ENCODE measurements around the gene STKLD1.

The STKLD1 gene

DNA sequence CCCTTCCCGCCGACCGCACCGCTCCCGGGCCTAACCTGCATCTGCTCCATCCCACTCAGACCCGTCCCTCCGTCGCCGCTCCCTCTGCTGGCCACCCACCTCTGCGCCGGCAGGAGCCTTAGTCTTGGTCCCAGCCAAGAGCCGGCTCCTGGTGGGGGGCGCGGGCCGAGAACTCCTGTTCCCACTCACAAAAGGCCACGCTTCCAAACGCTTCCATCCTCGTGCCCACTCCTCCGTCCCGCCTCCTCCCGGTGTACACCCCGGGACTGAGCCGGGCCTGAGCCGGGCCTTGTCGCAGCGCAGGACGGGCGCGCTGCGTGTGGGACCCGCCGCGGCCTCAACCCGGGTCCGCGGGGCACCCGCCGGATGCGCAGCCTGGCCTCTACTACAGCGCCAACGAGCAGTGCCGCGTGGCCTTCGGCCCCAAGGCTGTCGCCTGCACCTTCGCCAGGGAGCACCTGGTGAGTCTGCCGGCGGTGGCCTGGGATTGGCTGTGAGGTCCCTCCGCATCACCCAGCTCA, 53.5 kb downstream of the STKLD1 start:
- no peak overlapping the region for H3K27ac ChIP-seq (ENCODE audit: low read depth, low read length)
- H3K9ac ChIP-seq (ENCODE audit: low read depth, low read length) = peak overlapping the region; percentile 30; the same call in 1 of the 2 replicates
- peaks cover 7% of the 10 kb centered on the region; the same call in 1 of the 2 replicates for H3K4me1 ChIP-seq (ENCODE audit: control insufficient read depth, insufficient read depth, low read length)
- H3K36me3 ChIP-seq (ENCODE audit: control insufficient read depth, insufficient read depth, low read length) = peaks cover 4% of the 10 kb centered on the region; the same call in 1 of the 2 replicates
- H3K27me3 ChIP-seq (ENCODE audit: control insufficient read depth, insufficient read depth, low read length) = peaks cover 12% of the 10 kb centered on the region
- H3K4me3 ChIP-seq (ENCODE audit: low read depth, low read length) = peak overlapping the region; percentile 64
- no peaks in the 10 kb centered on the region for H3K9me3 ChIP-seq (ENCODE audit: control insufficient read depth, insufficient read depth, low read length)

DNA sequence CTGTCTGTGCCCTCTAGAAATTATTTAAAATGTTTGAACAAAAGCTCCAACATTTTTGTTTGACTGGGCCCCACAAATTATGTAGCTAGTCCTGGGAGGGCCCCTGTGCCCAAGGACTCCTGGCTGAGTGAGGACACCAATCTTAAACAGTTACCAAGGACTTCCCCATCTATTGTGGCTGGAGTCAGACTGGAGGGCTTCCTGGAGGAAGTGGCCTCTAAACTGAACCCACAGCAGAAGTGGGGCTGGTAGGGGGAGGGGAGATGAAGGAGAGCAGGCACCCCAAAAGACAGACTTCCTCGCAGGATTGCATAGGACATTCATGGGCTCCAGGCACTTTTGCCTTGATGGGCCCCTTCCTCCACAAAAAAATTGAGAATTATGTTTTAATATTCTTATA, 54.1 kb downstream of the STKLD1 start:
- H3K9me3 ChIP-seq (ENCODE audit: control insufficient read depth, insufficient read depth, low read length) = no peaks in the 10 kb centered on the region
- peak overlapping the region; percentile 64 for H3K4me3 ChIP-seq (ENCODE audit: low read depth, low read length)
- no peak overlapping the region for H3K27ac ChIP-seq (ENCODE audit: low read depth, low read length)
- peaks cover 4% of the 10 kb centered on the region; the same call in 1 of the 2 replicates for H3K36me3 ChIP-seq (ENCODE audit: control insufficient read depth, insufficient read depth, low read length)
- H3K27me3 ChIP-seq (ENCODE audit: control insufficient read depth, insufficient read depth, low read length) = peaks cover 12% of the 10 kb centered on the region
- H3K4me1 ChIP-seq (ENCODE audit: control insufficient read depth, insufficient read depth, low read length) = peaks cover 7% of the 10 kb centered on the region; the same call in 1 of the 2 replicates
- no peak overlapping the region for H3K9ac ChIP-seq (ENCODE audit: low read depth, low read length)

DNA sequence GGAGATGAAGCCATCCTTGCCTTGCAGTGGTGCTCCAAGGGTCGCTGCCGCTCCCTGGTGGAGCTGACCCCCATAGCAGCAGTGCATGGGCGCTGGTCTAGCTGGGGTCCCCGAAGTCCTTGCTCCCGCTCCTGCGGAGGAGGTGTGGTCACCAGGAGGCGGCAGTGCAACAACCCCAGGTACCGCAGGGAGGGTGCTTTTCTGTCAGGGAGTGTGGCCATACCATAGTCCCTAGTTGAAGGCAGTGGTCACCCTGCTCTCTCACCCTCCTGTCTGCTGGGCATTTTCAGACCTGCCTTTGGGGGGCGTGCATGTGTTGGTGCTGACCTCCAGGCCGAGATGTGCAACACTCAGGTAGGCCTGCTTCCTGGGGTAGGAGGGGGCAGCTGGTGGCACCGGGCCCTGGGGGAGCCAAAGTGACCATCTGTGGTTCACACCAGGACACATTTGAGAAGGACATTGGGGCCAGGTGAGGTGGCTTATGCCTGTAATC, 57.2 kb downstream of the STKLD1 start:
- Histone ChIP-seq H3K4me3 (ENCODE audit: low read depth, low read length) (no peak overlapping the region), H3K36me3 (ENCODE audit: control insufficient read depth, insufficient read depth, low read length) (no peaks in the 10 kb centered on the region), H3K9ac (ENCODE audit: low read depth, low read length) (no peak overlapping the region), H3K4me1 (ENCODE audit: control insufficient read depth, insufficient read depth, low read length) (no peaks in the 10 kb centered on the region), H3K27me3 (ENCODE audit: control insufficient read depth, insufficient read depth, low read length) (peaks cover 8% of the 10 kb centered on the region), H3K27ac (ENCODE audit: low read depth, low read length) (no peak overlapping the region), H3K9me3 (ENCODE audit: control insufficient read depth, insufficient read depth, low read length) (no peaks in the 10 kb centered on the region)

DNA sequence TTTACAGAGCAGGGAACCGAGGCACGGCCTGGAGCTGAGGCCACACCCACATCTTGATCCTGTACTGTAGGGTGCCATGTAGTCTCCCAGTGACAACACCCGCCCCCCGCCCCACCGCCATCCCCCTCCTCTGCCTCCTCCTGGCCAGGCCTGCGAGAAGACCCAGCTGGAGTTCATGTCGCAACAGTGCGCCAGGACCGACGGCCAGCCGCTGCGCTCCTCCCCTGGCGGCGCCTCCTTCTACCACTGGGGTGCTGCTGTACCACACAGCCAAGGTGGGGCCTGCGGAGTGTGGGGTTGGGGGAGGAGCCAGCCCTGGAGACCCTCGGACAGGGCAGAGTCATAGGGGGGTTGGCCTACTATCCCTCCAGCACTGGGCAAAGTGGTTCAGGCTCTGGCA, 60.5 kb downstream of the STKLD1 start:
- H3K4me1 ChIP-seq (ENCODE audit: control insufficient read depth, insufficient read depth, low read length) = no peaks in the 10 kb centered on the region
- H3K9me3 ChIP-seq (ENCODE audit: control insufficient read depth, insufficient read depth, low read length) = no peaks in the 10 kb centered on the region
- H3K9ac ChIP-seq (ENCODE audit: low read depth, low read length) = no peak overlapping the region
- no peaks in the 10 kb centered on the region for H3K27me3 ChIP-seq (ENCODE audit: control insufficient read depth, insufficient read depth, low read length)
- H3K36me3 ChIP-seq (ENCODE audit: control insufficient read depth, insufficient read depth, low read length) = no peaks in the 10 kb centered on the region
- no peak overlapping the region for H3K27ac ChIP-seq (ENCODE audit: low read depth, low read length)
- H3K4me3 ChIP-seq (ENCODE audit: low read depth, low read length) = no peak overlapping the region

DNA sequence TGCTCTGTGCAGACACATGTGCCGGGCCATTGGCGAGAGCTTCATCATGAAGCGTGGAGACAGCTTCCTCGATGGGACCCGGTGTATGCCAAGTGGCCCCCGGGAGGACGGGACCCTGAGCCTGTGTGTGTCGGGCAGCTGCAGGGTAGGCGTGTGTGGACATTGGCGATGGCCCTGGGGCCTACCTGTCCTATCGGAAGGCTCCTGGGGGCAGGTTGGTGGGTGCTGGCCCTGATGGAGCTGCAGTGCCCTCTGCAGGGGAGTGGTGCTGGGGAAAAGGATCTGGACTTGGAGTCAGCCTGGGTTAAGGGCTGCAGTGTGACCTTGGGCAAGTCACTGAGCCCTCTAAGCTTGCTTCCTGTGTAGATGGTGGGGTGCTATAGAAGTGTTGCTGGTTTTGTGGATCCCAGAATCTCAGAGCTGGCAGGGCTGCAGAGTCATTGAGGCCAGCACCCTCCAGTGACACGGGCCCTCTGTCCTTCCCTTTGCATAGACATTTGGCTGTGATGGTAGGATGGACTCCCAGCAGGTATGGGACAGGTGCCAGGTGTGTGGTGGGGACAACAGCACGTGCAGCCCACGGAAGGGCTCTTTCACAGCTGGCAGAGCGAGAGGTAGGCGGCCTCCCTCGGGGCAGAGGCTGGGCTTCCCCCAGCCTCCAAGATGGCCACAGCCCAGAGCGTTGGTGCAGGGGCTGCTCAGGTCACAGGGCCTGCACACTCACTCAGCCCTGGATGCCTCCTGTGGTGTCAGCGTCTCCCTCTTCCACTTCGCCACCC, 61.8 kb downstream of the STKLD1 start:
- no peaks in the 10 kb centered on the region for H3K27me3 ChIP-seq (ENCODE audit: control insufficient read depth, insufficient read depth, low read length)
- no peak overlapping the region for H3K27ac ChIP-seq (ENCODE audit: low read depth, low read length)
- H3K9ac ChIP-seq (ENCODE audit: low read depth, low read length) = no peak overlapping the region
- H3K4me1 ChIP-seq (ENCODE audit: control insufficient read depth, insufficient read depth, low read length) = no peaks in the 10 kb centered on the region
- no peaks in the 10 kb centered on the region for H3K9me3 ChIP-seq (ENCODE audit: control insufficient read depth, insufficient read depth, low read length)
- no peak overlapping the region for H3K4me3 ChIP-seq (ENCODE audit: low read depth, low read length)
- no peaks in the 10 kb centered on the region for H3K36me3 ChIP-seq (ENCODE audit: control insufficient read depth, insufficient read depth, low read length)

DNA sequence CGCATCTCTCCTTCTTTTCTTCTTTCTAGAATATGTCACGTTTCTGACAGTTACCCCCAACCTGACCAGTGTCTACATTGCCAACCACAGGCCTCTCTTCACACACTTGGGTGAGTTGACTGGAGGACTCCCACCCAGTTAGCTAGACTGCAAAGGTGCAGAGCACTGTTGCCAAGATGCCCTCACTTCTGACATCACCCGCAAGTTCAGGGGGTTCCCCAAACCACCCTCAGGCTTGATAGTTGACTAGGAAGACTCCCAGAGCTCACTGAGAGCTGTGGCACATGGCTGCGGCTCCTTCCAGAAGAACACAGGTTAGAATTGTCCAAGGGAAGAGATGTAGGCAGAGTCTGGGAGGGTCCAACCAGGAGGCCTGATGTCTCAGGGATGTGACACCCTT, 63.2 kb downstream of the STKLD1 start:
- Histone ChIP-seq H3K27me3 (ENCODE audit: control insufficient read depth, insufficient read depth, low read length) (no peaks in the 10 kb centered on the region), H3K9me3 (ENCODE audit: control insufficient read depth, insufficient read depth, low read length) (no peaks in the 10 kb centered on the region), H3K9ac (ENCODE audit: low read depth, low read length) (no peak overlapping the region), H3K4me3 (ENCODE audit: low read depth, low read length) (no peak overlapping the region), H3K27ac (ENCODE audit: low read depth, low read length) (no peak overlapping the region), H3K4me1 (ENCODE audit: control insufficient read depth, insufficient read depth, low read length) (no peaks in the 10 kb centered on the region), H3K36me3 (ENCODE audit: control insufficient read depth, insufficient read depth, low read length) (no peaks in the 10 kb centered on the region)

DNA sequence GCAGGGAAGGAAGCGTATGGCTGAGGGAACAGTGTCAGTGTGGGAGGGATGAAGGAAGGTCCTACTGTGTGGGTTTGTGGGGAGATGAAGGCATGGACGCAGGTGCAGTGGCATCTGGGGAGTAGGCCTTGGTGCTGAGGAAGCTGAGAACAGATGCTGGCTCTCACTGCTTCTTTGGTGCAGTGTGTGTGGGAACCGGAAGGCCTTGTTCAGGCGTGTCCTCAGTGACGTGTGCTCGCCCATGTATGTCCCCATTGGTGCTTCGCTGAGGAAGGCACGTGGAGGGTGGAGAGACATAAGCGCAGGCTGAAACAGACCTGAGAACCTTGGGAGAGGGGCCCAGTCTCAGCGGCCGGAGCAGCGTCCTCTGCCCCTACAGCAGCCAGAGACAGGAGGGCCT, 64.7 kb downstream of the STKLD1 start:
- Histone ChIP-seq H3K9ac (ENCODE audit: low read depth, low read length) (no peak overlapping the region), H3K27me3 (ENCODE audit: control insufficient read depth, insufficient read depth, low read length) (no peaks in the 10 kb centered on the region), H3K4me1 (ENCODE audit: control insufficient read depth, insufficient read depth, low read length) (no peaks in the 10 kb centered on the region), H3K36me3 (ENCODE audit: control insufficient read depth, insufficient read depth, low read length) (no peaks in the 10 kb centered on the region), H3K27ac (ENCODE audit: low read depth, low read length) (no peak overlapping the region), H3K4me3 (ENCODE audit: low read depth, low read length) (no peak overlapping the region), H3K9me3 (ENCODE audit: control insufficient read depth, insufficient read depth, low read length) (no peaks in the 10 kb centered on the region)

DNA sequence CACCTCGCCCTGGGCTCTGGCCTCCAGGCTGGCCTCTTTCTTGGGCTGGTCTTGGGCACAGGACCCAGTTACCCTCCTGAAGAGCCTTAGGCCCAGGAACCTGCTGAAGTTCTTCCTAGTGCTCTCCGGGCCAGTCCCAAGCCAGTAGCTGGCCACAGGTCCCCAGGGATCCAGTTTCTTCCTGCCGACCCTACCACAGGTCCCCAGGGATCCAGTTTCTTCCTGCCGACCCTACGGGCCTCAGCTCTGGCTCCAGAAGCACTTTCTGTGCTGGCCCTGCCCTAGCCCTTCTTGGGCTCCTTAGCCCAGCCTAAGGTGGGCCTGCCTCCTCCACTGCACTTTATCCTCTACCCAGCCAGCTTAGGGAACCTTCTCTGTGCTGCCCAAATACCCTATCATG, 65.4 kb downstream of the STKLD1 start:
- Histone ChIP-seq H3K4me3 (ENCODE audit: low read depth, low read length) (no peak overlapping the region), H3K4me1 (ENCODE audit: control insufficient read depth, insufficient read depth, low read length) (no peaks in the 10 kb centered on the region), H3K9ac (ENCODE audit: low read depth, low read length) (no peak overlapping the region), H3K27me3 (ENCODE audit: control insufficient read depth, insufficient read depth, low read length) (no peaks in the 10 kb centered on the region), H3K27ac (ENCODE audit: low read depth, low read length) (no peak overlapping the region), H3K9me3 (ENCODE audit: control insufficient read depth, insufficient read depth, low read length) (no peaks in the 10 kb centered on the region), H3K36me3 (ENCODE audit: control insufficient read depth, insufficient read depth, low read length) (no peaks in the 10 kb centered on the region)

DNA sequence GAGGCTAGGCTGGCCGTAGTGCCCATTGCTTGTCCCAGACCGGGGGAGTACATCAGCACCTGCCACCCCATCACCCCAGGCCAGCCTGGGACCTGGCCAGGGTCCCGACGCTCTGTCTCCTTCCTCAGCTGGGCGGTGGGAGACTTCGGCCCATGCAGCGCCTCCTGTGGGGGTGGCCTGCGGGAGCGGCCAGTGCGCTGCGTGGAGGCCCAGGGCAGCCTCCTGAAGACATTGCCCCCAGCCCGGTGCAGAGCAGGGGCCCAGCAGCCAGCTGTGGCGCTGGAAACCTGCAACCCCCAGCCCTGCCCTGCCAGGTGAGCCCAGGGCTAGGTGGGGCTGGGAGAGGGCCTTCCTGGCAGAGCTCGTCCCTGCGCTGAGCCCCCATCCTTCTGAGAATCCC, 67.1 kb downstream of the STKLD1 start:
- no peak overlapping the region for H3K9ac ChIP-seq (ENCODE audit: low read depth, low read length)
- no peak overlapping the region for H3K27ac ChIP-seq (ENCODE audit: low read depth, low read length)
- no peaks in the 10 kb centered on the region for H3K27me3 ChIP-seq (ENCODE audit: control insufficient read depth, insufficient read depth, low read length)
- no peak overlapping the region for H3K4me3 ChIP-seq (ENCODE audit: low read depth, low read length)
- no peaks in the 10 kb centered on the region for H3K36me3 ChIP-seq (ENCODE audit: control insufficient read depth, insufficient read depth, low read length)
- no peaks in the 10 kb centered on the region for H3K4me1 ChIP-seq (ENCODE audit: control insufficient read depth, insufficient read depth, low read length)
- no peaks in the 10 kb centered on the region for H3K9me3 ChIP-seq (ENCODE audit: control insufficient read depth, insufficient read depth, low read length)

DNA sequence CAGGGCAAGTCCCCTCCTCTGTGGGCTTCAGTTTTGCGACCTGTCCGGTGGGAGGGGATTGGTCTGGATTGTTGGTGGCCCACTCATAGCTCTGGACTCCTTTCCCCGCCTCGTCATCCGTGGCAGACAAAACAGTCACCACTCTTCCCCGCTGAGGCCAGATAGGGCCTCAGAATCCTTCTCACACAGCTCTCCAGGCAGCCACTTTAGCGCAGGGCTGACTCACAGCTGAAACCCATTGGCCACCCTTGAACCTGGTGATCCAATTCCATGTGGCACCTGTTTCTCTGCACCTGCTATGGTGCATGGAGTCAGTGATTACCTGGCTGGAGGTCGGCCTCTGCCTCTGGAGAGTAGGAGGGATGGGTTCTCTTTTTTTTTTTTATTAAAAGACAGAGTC, 67.8 kb downstream of the STKLD1 start:
- Histone ChIP-seq H3K27ac (ENCODE audit: low read depth, low read length) (no peak overlapping the region), H3K36me3 (ENCODE audit: control insufficient read depth, insufficient read depth, low read length) (no peaks in the 10 kb centered on the region), H3K9ac (ENCODE audit: low read depth, low read length) (no peak overlapping the region), H3K4me3 (ENCODE audit: low read depth, low read length) (no peak overlapping the region), H3K9me3 (ENCODE audit: control insufficient read depth, insufficient read depth, low read length) (no peaks in the 10 kb centered on the region), H3K27me3 (ENCODE audit: control insufficient read depth, insufficient read depth, low read length) (no peaks in the 10 kb centered on the region), H3K4me1 (ENCODE audit: control insufficient read depth, insufficient read depth, low read length) (no peaks in the 10 kb centered on the region)

DNA sequence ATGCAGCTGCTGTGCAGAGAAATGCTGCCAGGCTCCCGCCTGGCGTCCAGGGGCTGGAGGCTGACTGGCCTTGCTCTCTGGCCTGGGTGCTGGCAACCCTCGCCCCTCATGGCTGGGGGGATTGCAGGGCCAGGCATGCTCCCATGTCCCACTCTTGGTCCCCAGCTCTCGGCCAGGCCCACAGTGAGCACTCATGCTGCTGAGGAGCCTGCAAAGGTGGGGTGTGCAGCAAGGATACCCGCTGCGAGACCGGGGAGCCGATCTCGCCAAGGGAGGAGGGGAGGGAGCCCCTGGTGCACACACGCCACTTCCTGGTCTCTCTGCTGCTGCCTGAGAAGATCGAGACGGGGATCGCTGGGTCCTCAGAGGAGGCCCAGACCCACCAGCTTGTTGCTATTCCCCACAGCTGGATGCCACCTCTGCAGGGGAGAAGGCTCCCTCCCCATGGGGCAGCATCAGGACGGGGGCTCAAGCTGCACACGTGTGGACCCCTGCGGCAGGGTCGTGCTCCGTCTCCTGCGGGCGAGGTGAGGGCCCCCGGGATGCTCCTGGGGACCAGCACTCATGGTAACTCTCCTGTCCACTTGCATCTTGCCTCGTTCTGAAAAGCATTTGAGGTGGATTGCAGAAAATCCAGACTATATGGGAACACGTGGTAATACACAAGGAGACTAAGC, 69.3 kb downstream of the STKLD1 start:
- H3K9me3 ChIP-seq (ENCODE audit: control insufficient read depth, insufficient read depth, low read length) = no peaks in the 10 kb centered on the region
- no peaks in the 10 kb centered on the region for H3K4me1 ChIP-seq (ENCODE audit: control insufficient read depth, insufficient read depth, low read length)
- no peak overlapping the region for H3K4me3 ChIP-seq (ENCODE audit: low read depth, low read length)
- no peaks in the 10 kb centered on the region for H3K27me3 ChIP-seq (ENCODE audit: control insufficient read depth, insufficient read depth, low read length)
- no peak overlapping the region for H3K27ac ChIP-seq (ENCODE audit: low read depth, low read length)
- H3K9ac ChIP-seq (ENCODE audit: low read depth, low read length) = no peak overlapping the region
- H3K36me3 ChIP-seq (ENCODE audit: control insufficient read depth, insufficient read depth, low read length) = no peaks in the 10 kb centered on the region

Data from HUES48 (cell line).